ENCODE results near the gene CACNA1H.
A peak's percentile ranks its signal among the peaks of the same experiment; 100 is the strongest.

The CACNA1H gene

DNA sequence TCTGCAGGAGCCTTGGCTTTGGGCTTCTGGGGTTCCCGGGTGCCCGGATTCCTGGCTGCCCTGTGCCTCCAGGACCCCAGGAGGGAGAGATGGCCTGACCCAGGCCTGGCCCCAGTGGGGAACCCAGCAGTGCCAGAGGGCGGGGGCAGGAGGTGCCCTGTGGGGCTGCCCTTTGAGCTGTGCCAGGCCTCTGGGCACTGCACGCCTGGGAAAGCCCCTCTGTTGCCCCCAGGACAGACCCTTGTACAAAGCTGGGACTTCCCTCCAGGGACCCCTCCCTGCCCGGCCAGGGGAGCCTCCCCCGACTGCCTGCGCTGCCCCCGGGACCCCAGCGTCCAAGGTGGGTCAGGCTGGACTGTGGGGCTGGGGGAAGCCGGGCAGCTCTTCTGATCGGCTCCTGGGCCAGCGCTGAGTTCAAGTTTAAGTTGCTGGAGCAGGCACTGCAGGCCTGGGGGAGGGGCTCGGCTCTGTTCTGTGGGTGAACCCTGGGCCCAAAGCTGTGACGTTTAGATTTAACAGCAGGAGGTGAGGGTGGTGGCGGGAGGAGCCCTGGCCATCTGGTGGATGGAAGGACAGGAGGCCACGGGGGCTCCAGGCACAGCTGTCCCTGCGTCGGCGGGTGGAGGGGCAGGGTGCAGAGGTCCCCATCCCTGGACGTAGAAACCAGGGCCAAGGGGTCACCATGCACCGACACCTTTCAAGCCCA, 29.2 kb upstream of the CACNA1H start:
- no peak for DNase-seq

DNA sequence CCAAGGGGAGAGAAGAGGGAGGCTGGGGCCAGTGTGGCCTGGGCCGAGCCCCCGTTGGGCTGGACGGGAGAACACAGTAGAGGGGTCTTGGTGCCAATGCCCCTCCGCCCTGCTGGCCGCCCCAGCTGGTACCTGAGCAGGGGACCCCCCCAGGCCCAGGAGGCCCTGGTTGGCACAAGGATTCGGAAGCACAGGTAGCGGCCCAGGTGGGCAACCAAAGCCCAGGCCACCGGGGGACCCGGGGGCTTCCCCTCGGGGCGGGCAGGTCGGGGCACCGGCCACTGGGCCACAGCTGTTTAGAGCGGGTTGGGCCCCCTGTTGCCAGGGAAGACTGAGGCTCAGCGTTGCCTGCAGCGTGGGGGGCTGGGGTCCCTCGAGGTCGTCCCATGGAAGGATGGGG, 28.6 kb upstream of the CACNA1H start:
- DNase-seq, result no peak

DNA sequence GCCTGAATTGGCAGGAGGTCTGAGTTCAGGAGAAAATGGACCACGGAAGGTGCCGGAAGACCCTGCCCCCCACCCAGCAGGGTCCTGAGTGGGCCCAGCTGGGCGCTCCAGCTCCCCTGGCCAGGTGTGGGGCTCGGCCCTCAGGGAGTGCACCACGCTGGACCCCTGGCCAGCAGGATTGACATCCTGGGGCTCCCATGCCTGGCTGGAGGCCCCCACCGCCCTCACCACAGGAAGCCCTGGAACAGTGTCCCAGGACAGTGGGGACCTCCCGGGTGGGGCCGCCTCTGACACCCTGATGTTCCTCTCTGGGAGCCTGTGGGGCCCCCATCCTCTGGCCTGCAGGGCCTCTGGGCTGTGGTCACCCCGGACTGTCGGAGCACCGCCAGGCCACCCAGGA, 28.1 kb upstream of the CACNA1H start:
- no peak for DNase-seq

DNA sequence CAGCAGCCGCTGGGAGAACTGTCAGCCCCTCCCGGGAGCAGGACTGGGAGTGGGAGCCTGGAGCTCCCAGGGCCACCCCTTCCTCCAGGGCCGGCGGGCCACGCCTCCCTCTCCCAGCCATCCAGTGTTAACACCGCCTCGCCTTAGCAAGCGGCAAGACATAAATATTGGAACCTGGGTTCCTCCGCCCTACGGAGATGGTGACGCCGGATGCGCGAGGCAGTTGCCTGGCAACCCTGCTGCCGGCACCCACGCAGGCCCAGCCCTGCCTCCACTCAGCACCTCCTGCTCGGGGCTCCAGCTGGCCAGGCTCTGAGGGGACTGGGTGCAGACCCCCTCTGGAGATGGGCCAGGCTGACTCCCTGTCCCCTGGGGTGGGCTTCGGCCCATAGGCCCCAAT, 27.4 kb upstream of the CACNA1H start:
- peak; percentile 15 for DNase-seq

DNA sequence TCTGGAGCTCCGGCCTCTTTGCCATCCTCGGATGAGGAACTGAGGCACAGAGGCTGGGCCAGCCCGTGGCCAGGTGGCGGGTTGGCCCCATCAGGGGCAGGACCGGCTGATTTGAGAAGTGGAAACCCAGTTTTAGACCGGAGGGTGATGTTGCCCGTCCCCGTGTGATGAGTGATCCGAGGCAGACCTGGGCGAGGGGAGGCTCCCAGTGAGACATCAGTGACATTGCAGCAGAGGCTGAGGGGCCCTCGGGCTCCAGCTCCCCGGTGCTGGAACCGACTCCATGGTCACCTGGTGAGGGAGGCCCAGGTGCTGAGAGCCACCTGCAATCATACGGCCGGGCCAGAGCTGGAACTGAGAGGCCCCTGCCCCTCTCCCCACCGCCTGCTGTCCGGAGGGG, 26.9 kb upstream of the CACNA1H start:
- DNase-seq, result no peak

DNA sequence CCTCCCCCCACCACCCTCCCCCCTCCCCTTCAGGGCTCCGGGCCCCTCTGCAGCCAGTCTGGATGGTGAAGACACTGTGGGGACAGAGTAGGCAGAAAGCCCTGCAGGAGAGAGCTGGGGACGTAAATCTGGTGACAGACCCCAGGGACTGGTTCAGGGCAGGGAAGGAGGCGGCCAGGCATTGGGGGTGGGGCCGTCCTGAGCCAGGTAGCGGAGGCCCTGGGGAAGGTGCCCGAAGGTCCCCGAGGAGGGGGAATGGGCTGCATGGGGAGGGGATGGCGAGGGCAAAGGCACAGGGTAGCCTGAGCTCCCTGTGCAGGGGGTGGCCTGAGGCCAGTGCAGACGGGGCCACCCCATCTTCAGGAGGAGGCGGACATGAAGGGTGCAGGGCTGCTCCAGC, 26.3 kb upstream of the CACNA1H start:
- no peak for DNase-seq

DNA sequence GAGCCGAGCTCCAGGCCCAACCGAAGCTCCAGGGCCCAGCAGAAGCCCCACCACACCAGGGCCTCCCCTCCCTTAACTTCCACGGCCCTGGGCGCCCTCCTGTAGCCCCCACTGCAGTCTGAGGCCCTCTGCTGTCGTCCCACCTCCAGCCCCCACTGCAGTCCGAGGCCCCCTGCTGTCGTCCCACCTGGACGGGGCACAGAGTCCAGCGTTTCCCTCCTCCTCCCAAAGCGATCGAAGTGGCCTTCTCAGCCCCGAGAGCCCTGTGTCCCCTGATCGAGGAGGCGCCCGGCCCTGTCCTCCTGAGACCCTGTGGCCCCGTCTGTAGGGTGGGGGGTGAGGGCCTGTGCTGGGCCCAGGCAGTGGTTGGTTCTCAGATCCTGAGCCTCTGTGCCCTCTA, 25.8 kb upstream of the CACNA1H start:
- no peak for DNase-seq

DNA sequence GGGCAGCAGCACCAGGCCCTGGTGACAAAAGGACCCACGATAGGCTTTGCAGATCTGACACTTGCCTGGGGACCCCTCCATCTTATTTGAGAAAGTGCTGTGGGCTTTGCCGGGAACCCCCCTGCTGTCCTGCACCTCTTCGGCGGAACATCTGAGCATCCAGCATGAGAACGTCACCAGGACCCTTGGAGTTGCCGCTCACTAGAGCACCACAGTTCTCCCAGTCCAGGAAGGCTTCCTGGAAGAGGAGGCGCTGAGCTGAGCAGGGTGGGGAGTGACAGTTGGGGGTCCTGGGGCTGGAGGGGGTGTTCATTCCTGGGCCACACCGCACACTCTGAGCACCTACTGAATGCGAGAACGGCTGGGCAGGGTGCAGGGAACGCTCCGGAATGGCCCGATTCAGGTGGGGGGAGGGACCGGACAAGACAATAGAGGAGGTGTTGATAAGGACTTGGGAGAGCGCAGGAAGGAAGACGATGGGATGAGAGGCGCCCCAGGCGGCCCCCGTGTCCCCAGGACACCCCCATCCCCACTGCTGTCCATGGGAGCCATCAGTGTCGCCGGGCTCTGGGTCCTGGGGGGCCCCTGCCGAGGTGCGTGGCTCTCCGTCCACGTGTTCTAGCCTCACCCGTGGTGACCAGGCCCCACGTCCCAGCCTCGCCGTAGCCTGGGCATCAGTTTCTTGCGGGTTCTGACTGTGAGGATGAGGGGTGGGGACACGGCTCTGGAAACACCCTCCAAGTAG, 24.8 kb upstream of the CACNA1H start:
- DNase-seq, result no peak

DNA sequence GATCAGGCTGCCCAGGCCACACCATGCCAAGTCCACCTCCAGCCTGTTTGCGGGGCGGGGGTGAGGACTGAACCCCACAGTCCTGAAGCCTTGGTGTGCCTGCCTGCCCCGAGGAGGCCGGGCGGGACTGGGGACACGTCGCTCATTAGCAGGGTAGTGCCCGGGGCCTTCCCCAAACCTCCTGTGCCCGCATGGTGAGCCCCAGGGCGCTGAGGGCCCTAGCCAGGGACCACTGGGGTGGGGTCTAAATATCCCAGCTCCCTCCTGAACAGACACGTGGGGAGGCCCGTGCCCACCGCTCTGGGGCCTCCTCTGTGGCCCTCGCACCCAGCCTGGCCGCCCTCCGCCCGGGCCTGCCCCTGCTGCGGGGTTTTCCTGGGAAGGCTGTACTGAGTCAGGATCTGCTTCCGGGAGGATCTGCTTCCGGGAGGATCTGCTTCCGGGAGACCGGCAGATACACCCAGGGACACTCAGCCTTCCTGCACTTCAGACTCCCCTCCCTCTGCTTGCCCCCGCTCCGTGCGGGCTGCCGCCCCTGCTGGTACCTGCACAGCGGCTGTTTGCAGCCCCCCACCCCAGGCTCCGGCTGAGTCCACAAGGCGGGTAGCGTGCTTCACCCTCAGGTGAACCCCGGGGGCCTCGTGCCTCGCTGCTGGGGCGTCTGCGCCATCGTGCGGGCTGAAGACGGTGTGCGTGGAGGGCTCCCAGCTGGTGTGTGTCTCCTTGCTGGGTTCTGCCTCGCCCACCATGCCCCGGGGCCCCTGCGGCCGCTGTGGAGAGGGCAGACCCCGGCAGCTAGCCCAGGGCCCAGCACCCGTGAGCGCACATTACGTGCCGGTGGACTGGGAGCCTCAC, 23.6 kb upstream of the CACNA1H start:
- DNase-seq, result no peak

DNA sequence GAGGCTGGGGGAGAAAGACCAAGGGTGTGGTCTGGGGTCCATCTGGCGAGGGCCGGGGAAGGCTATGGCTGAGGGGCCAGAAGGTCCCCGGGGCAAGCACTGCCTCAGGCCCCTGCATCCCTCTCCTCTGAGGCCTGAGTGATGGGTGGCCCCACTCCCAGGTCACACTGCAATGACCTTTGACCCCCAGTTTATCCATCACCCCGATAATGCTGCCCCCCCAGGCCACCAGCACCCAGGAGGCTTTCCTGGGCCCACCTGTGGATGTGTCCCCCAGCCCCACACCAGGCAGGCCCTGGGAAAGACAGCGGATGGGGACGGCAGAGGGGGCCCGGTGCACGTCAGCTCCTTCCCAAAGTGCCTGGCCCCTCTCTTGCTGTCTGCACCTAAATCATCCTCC, 22.5 kb upstream of the CACNA1H start:
- no peak for DNase-seq

DNA sequence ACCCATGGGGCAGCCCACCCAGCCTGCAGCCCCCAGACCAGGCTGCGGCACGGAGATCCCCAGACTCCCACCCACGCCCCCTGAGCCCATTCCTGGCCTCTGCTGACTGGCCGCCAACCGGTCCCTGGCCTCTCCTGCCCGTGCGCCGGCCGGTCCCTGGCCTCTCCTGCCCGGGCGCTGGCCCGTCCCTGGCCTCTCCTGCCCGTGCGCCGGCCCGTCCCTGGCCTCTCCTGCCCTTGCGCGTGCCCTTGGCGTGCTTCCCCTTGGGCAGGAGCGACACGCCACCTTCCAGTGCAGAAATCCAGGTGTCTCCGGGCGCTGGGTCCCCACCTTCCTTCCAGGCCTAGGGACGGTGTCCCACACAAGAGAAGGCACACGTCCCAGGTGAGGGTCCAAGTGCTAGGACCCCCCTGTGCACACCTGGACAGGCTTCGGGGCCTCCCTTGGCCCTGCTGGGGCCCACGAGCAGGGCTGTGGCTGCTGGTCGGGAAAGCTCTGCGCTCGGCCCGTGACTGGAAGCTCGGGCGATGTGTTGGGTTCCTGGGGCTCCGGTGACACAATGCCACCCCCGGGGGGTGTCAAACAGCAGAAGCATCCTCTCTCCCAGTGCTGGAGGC, 21.4 kb upstream of the CACNA1H start:
- no peak for DNase-seq

DNA sequence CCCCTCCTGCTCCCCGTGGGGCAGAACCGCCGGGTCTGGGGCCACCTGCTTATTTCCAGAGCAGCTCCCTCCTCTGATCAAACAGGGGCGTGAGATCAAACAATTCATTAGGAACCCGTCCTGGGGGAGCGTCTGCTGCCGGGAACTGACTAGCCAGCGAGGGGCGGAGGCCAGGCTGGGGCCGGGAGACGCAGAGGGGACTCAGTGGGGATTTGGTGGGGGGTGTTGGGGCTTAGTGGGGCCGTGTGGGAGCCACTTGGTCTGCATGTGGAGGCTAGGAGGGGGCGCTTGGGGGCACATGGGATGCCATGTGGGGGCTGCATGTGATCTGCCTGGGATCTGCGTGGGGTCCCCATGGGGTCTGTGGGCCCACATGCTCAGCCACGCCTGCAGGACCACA, 20.5 kb upstream of the CACNA1H start:
- DNase-seq, result no peak

DNA sequence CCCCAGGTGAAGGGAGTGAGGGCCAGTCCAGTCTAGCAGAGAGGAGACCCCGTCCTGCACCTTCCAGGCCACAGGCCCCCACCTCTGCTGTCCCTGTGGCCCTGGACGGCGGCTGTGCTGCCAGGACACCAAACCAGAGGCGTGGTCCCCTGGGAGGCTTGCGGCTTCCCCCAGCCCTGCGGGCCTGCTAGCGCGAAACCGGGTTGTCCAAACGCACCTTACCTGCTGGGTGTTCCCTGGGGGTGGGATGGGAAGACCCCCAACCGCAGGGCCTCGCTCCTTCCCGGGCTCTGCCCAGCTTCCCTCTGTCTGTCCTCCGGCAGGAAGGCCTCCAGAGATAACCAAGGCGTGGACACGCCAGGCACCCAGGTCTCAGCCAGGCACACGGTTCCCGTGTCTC, 19.6 kb upstream of the CACNA1H start:
- DNase-seq, result no peak

DNA sequence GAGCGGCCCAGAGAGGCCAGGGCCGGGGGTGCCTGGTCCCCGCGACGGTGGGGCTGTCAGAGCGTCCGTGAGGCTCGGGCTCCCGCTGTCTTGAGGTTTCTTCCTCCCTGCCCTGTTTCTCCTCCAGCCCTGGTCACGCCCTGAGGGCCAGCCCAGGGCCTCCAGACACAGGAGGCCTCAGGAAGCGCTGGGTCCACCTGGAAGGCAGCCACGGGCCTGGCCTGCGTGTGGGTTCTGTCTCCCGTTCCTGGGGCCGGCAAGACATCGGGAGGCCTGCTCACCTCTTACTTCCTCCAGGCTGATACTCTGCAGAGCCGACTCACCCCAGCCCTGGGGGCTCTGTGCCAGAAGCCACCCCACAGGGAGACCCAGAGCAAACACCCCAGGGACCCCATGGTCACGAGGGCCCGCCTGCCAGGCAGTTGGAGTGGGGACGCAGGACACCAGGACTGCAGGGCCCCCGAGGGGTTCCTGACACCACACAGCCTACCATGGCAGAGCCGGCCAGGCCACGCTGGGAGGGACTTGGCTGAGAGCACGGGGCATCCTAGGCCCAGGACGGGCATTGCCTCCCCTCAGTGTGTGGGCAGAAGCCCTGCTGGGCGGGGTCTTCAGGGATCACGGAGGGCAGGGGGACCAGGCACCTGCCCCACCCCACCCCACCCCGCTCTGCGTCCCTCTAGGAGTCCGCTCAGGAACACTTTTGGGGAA, 18.9 kb upstream of the CACNA1H start:
- DNase-seq, result no peak

DNA sequence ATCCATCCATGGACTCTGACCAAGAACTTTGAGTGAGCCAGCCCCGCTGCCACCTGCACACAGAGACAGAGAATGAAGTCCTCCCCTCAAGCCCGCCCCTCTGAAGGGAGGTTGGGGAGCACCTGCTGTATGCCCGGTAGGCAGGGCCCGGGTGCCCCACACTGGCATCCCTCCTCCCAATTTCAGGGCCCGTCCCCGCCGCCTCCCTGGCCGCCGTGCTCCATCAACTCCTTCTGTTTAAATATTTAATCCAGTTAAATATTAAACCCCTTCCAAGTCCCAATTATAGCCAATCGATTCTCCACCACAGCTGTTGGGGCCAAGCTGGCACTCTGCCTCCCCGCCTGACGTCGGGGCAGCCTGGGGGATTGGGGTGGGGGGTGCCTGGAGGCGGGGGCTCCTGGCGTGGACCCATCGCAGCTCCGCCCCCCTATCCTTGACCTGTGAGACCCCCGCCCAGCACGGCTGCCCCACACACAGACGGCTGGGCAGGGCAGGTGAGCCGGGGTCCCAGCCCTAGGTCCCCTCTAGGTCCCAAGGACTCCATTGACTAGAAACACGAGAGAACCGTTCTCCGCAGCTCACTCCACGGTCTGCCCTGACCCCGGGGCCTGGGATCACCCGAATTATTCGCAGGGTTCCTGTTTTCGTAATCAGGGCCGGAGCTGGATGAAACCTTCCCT, 18.0 kb upstream of the CACNA1H start:
- no peak for DNase-seq

DNA sequence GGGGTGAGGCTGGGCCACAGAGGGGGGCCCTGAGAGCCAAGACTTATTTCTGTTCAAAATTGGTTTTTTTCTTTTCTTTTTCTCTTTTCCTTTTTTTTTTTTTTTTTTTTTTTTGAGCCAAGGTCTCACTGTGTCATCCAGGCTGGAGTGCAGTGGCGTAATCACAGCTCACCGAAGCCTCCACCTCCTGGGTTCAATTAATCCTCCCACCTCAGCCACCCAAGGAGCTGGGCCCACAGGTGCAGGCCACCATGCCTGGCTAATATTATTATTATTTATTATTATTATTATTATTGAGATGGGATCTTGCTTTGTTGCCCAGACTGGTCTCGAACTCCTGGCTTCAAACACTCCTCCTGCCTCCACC, 17.5 kb upstream of the CACNA1H start:
- DNase-seq, result no peak

DNA sequence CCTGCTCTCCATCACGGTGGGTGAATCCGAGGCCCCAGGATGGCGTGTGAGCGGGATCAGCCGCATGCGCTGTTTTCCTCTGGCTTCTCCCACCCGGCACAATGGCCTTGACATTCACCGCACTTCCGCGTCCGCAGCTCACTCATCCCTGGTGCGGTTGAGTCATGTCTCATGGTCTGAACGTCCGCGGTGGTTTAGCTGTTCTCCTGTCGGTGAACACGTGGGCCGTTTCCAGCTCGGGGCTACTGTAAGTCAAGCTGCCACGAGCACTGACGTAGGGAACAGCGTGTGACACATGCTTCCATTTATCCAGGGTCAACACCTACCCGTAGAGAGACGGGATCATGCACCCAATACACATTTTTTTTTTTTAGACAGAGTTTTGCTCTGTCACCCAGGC, 15.3 kb upstream of the CACNA1H start:
- no peak for DNase-seq

DNA sequence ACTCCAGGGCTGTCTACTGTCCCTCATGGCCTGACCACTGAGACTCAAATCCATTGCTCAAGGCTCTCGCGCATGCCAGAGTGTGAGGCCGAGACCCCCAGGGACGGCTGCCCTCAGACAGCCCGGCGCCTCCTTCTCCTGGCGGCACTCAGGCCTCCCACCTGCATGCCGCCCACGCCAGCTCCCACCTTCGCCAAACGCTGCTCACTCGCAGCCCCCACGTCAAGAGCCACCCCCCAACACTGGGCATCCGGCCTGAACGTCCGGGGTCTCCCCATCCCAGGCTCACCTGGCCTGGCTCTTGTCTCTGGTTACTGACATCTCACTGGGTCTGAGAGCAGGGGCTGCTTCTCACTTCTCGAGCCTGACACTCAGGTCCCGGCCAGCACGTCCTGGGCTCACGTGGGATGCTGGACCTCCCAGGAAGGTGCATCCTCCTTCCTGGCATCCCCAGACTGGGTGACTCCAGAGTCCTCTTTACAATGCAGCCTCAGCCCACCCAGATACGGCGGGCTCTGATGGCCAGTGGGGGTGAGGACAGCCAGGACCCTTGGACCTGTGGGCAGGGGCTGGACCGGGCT, 12.2 kb upstream of the CACNA1H start:
- DNase-seq, result no peak

DNA sequence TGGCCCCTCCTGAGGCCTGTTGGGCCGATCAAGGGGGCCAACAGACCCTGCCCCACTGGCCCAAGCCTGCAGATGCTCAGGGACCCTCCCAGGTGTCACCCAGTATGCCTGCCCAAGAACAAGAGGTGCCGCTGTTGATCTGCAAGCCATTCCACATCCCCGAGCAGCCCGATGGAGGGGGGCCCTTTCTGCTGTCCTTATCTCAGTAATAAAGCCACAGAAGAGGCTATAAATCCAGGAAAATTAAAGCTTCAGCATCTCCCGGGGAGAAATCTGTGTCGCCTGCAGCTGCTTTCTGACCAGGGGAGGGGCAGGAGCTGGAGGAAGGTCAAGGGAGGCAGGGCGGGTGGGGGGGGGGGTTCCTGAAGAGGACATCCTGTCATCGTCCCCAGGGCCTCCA, 11.7 kb upstream of the CACNA1H start:
- no peak for DNase-seq

DNA sequence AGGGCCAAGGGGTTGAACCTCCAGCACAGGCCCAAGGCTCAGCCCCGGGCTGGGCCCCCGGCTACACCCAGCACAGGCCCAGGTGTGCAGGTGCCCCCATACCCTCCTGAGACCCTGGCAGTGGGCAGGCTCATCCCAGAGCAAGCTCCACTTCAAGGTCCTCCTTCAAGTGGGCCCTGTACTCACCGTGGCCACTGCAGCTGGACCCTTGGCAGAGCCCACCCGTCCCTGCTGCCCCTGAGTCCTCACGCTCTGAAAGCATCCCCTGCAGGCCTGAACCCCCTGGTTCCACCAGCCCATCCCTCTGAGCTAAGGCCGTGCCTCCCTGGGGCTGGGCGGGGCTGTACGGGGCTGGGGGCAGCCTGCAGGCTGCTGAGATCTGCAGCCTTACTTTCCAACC, 11.2 kb upstream of the CACNA1H start:
- no peak for DNase-seq

DNA sequence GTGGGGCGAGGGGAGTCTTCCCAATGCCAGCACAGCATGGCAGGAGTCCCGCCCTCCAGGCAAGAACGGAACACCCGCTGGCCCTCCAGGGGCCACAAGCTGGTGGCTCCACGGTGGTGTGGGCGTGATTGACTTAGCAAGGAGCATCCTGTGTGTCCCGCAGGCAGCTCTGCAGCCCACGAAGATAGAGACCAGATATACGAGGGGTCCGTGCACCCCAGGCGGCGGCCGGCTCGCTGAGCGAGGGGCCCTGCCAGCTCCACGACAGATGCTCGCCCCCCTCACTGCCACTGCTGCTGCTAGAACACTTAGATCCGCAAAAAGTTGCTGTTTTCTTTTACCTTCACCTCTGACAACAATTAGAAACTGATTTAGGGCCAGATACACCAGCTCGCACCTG, 10.0 kb upstream of the CACNA1H start:
- DNase-seq, result no peak

Measured in stimulated activated CD4-positive, alpha-beta T cell treated with anti-CD3 and anti-CD28 coated beads, Interleukin-1b, Interleukin-23, amount 100 ng/mL, for 48 hours (primary cell).